Ovary (tissue), 3 donors: ENCODE measurements around the gene RASGRF2.

Experiments
- EP300 ChIP-seq: sonication (generic); formaldehyde crosslinking; IDR thresholded peaks from one replicate; pipeline ENCODE4 v1.6.1; 2017; ENCODE audit warnings: antibody characterized with exemption
- POLR2A ChIP-seq: fragments of 450-650 bp; IDR thresholded peaks from one replicate; pipeline ENCODE4 v1.6.1; 2017; ENCODE audit warnings: antibody characterized with exemption, mild to moderate bottlenecking, moderate library complexity
- TF ChIP-seq, protein P1 (sequence below), 3 donors: fragments of 450-650 bp in 2 of 3; fragments of 200-600 bp in 1 of 3; IDR thresholded peaks; one replicate each; pipeline versions ENCODE4 v1.5.1 to v1.8.0; 2016 to 2022; ENCODE audit warnings: antibody characterized with exemption in 3 of 3, mild to moderate bottlenecking in 1 of 3
- donor health status: DM: no; HTN: no; CAD: no.

DNA sequence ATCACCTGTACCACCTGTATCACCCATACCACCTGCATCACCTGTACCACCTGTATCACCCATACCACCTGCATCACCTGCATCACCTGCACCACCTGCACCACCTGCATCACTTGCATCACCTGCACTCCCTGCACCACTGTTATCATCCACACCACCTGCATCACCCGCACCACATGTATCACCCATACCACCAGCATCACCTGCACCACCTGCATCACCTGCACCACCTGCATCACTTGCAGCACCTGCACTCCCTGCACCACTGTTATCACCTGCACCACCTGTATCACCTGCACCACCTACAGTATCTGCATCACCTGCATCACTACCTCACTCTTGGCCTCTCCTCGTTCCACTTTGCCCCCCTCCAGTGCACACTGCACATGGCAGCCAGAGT, 209.8 kb downstream of the RASGRF2 start:
- TF ChIP-seq, protein P1, sequence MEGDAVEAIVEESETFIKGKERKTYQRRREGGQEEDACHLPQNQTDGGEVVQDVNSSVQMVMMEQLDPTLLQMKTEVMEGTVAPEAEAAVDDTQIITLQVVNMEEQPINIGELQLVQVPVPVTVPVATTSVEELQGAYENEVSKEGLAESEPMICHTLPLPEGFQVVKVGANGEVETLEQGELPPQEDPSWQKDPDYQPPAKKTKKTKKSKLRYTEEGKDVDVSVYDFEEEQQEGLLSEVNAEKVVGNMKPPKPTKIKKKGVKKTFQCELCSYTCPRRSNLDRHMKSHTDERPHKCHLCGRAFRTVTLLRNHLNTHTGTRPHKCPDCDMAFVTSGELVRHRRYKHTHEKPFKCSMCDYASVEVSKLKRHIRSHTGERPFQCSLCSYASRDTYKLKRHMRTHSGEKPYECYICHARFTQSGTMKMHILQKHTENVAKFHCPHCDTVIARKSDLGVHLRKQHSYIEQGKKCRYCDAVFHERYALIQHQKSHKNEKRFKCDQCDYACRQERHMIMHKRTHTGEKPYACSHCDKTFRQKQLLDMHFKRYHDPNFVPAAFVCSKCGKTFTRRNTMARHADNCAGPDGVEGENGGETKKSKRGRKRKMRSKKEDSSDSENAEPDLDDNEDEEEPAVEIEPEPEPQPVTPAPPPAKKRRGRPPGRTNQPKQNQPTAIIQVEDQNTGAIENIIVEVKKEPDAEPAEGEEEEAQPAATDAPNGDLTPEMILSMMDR (IDR thresholded peaks at IDR 0.05): no peak
- TF ChIP-seq POLR2A (no peak), EP300 (no peak)
